Stimulated activated CD8-positive, alpha-beta memory T cell treated with anti-CD3 and anti-CD28 coated beads, Interleukin-4, amount 100 ng/mL, for 48 hours (primary cell): ENCODE data around the gene ALOX5.
"Not testable (repeated sequence)": the region's sequence is repeated elsewhere in the genome, so short reads cannot be mapped to it uniquely, and the experiment has no call there.

Source experiments
- DNase-seq: peaks from one replicate; pipeline ENCODE4 v3.0.0-alpha.2; 2020

Gene ALOX5

DNA sequence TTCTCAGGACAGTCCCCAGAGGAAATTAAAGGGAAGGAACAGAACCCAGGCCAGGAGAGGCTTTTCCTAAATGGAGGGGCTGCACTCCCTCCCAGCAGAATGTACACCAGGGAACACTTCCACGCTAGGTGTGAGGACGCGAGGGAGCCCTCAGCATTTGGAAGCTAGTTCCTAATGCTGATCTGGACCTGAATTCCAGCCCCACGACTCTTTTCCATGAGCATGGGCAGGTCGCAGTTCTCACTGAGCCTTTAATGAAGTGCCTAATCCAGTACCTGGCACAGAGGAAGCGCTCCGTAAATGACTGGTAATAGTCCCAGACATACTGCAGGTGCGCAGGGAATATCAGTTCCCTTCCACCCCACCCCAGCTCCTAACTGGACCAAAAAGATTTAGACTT lies 1.1 kb downstream of the ALOX5 start:
- no peak for DNase-seq

DNA sequence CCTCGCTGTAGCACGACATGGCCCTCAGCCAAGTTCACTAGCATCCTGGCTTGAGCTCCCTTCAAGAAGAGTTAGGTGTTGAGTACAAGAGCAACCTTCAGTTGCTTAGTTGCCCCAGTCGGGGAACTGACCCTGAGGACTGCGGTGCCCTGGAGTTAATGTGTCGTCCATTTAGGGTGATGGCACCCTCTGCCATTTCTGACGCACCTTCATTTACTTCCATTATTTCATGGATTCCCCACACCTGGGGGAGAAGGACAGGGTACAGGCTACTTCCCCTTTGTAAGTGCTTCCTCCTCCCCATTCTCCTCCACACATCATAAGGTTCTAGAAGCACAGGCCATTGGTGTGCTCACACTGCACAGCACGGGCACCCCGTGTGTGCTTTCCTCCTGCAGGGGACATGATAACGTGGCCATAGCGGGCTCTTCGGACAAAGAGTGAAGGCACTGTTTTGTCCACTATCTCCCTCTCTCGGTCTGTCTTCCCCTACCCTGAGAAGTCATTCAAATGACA lies 1.8 kb downstream of the ALOX5 start:
- DNase-seq = no peak

DNA sequence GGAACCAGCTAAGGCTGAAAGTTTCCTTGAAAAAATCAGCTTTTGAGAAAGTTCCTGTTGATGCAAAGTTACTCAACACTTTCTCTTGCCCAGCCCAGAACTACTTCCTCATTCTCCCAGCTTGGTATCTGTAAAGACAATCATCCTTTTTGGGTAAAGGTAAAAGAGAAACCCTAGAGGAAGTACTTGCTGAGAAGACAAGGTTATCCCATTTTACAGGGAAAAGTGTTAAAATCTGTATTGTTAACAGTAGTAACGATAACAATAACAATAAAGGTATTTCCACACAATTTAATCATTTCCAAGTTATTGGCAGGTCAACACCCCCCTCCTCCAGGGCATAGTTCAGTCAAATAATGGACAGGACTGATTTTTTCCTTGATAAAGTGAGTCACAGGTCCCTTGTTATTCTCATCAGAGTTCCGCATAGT lies 2.4 kb downstream of the ALOX5 start:
- DNase-seq = no peak

DNA sequence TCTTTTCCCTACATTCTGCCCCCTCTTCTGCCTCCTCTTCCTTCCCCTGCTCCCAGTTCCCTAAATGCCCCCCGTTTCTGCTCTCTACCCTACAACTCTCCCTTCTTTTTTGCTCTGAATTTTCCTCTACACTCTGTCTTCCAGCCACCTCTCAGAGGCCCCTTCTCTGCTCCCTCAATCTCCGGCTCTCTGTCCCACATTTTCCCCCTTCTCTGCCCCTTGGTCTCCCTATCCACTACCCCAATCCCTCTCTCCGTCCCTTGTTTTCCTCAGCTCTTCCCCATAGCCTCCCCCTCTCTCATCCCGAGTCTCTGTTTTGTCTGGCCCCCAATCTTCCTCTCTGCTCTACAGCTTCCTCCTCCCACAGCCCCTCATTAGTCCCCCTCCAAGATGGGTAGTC lies 3.3 kb downstream of the ALOX5 start:
- DNase-seq = no peak

DNA sequence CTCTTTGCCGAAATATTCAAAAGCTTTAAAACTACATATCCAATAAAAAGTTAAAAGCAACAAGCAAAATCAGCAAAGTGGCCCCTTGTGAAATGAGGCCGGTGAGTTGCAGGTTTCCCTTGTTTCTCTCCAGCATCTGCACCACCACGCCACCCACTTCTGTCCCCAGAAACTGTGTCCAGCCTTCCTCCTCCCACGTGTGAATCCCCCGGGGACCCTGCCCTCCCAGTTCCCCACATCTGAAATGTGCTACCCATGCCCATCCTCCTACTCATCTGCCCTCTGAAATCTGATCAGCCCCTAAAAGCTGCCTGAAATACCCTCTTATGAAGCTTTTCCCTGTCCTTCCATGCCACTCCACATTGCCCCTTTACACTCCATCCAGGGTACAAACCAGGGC lies 3.8 kb downstream of the ALOX5 start:
- DNase-seq = no peak

DNA sequence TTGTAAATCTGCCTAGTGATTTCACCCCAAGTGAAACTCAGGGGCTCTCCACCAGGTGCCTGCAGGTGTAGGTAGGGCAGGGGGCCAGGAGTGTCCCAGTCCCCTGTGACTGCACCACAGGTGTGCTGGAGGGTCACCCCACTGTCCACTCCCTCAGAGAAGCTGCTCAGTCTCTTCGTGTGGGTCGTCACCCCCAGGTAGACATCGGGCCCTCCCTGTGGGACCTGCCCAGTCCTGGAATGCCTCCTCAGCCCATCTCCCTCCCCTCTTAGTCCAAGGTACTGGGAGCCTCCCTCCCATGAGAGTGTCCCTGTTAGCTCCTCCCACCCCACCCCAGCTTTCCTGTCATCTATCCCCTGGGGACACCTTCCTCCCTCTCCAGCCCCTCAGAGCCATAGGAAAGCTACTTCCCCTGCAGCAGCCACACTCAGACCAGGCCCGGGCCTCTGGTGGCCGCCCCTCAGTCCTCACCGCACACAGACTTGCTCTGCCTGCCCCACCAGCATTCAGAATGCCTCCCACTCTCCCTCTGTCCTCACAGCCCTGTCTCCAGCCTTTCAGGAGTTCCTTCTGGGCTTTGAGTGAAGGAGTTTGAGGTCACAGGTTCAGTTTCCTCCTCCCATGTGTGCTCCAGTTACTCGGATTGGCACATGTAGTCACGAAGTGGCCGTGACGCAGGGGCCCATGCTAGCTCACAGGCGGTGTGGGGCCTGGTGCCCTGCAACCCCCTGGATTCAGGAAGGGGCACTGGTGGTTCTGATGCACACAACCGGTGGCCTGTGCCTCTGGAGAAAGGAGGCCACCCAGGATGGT lies 5.1 kb downstream of the ALOX5 start:
- DNase-seq = no peak

DNA sequence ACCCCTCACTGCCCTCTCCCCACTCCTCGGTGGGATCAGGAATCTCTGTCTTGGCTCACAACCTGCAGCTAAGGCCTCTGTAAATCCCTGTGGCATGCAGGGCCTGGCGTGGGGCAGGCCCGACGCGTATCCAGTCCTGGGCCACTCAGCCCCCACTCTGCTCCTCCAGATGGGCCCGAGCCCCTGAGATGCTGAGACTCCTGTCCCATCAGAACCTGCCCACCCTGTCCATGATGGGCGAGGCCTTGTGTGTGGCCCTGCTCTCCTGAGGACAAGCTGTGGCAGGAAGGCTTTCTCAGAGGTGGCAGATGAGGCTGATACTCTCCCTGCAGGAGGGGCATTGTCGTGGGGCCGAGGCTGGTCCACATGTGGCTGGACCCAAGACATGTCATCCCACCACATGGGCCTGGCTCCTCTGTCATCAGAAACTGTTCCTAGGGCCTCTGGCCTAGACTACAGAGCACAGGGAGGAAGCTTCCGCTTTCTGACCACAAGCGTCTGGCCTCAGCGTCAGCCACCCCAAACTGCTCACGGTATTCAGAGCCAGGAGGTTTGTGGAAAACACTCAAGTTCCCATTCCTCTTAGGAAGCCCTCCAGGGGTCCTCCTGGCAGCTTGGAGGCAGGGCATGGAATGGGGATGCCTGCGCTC lies 6.0 kb downstream of the ALOX5 start:
- DNase-seq = no peak

DNA sequence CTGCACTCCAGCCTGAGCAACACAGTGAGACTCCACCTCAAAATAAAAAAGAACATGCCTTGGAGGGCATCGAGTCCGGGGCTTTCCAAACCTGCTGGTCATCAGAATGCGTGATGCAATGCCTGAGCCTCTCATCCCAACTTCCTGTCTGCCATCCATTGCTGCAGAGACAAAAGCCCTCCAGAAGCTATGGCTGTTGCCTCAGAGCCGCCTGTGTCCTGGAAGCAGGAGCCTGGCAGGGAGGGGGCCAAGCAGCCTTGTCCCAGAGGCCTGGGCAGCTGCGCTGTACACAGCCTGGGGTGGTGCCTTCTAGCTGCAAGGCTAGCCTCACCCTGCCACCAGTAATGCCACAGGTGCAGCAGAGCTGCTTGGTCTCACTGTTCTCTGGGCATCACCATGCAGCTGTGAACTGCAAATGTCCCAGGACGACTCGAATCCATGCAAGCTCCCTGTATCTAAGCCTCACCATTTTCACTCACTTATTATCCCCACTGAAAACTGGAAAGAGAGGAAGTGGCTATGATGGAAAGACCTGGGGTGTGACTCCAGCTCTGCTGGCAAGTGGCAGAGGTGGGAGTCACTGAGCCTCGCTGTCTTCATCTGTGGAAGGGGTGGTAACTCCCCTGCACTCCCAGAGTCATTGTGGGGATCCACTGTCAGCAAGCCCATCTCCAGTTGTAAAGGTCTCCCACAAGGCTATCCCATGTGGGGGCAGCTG lies 7.0 kb downstream of the ALOX5 start:
- DNase-seq = no peak

DNA sequence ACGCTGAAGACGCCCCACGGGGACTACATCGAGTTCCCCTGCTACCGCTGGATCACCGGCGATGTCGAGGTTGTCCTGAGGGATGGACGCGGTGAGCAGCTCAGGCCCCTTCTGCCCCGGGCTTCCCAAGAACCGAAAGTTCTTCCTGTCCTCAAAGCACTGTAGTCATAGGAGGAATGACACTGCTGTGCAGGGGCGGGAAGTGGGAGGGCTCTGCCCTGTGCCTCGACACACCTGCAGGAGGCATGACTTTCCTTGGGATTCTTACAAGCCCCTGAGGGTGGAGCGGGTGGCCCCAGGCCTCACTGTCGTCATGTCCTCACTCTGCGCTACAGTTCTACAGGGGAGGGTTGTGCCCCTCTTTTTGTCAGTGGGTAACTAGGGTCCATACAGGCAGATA lies 8.6 kb downstream of the ALOX5 start:
- DNase-seq = no peak

DNA sequence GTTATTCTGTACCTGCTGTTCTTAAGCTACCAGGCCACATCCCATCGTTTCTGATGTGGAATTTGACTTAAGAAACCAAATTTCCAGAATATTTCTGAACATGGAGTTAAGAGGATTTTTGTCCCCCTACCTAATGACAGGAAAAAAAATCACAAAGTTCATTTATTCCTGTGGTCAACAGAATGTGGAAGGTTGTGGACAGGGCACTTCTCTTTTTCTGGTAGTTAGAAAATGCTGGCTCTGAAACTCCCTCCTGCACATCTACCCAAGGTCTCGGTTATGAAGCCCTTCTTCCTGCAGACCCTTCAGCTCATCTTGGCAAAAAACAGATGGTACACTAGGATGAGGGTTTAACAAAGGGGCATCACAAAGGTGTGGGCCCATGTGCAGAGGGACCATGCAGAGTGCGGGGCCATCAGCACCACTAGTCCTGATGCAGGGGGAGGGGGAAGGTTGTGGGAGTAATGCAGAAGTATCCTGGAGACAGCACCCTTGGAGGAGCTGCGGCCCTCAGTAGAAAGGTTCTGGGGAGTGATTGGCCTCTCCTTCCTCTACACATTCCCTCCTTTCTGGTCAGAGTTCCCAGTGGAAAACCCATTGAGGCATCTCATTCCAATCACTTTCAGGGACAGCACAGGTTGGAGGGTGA lies 9.8 kb downstream of the ALOX5 start:
- DNase-seq = no peak

DNA sequence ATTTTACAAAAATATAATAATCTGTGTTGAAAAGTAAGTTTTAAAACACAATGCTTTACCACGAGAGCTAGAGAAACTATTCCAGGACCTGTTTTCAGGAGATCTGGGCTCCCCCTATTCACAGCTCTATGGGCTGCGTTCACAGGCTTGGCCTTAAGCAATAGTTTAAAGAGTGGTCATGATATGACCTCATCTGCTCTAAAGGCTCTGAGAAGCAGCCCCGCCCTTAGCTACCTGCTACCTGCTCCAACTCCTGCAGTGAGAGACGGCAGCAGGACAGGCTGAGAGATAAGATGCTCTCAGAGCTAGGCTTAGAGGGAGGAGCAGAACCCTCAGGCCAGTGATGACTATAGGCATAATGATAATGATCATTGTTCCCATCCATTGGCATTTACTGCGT lies 12.6 kb downstream of the ALOX5 start:
- no peak for DNase-seq

DNA sequence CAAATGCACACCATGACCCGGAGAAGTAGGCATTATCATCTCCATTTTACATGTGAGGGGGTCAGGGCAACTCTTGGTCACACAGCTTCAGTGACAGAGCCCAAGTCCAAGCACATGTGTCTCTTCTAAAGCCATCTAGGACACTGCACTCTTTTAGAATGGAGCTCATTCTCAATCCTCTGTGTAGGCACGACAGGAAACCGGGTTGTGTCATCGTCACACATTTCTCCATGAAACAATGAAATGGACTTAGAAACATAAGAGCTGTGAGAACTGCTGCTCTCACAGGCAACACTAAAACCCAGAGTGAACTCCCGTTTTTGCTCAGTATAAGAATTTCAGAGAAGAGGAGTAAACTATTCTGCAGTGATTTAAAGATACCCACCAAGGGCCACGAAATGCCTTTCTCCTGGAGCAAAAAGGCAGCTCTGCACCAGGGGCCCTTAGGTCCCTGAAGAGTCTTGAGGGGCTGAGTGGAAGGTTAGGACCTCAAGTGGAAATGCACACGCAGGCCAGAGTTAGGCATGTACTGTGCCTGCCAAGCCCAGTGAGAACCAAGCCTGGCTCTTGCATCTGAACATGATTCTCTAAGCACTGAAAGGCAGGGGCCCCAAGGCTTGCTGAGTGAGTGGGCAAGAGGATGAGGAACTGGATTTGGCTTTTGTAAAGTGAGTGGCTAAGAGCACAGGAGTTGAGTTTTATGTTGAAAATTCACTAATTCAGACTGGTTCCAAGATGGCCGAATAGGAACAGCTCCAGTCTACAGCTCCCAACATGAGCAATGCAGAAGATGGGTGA lies 13.3 kb downstream of the ALOX5 start:
- DNase-seq = no peak

DNA sequence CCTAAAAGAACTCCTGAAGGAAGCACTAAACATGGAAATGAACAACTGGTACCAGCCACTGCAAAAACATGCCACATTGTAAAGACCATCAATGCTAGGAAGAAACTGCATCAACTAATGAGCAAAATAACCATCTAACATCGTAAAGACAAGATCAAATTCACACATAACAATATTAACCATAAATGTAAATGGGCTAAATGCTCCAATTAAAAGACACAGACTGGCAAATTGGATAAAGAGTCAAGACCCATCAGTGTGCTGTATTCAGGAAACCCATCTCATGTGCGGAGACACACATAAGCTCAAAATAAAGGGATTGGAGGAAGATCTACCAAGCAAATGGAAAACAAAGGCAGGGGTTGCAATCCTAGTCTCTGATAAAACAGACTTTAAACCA lies 15.7 kb downstream of the ALOX5 start:
- not testable (repeated sequence) for DNase-seq

DNA sequence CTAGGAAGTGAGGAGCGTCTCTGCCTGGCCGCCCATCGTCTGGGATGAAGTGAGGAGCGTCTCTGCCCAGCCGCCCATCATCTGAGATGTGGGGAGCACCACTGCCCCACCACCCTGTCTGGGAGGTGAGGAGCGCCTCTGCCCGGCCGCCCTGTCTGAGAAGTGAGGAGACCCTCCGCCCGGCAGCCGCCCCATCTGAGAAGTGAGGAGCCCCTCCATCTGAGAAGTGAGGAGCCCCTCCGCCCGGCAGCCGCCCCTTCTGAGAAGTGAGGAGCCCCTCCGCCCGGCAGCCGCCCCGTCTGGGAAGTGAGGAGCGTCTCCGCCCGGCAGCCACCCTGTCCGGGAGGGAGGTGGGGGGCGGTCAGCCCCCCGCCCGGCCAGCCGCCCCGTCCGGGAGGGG lies 17.6 kb downstream of the ALOX5 start:
- DNase-seq = not testable (repeated sequence)

DNA sequence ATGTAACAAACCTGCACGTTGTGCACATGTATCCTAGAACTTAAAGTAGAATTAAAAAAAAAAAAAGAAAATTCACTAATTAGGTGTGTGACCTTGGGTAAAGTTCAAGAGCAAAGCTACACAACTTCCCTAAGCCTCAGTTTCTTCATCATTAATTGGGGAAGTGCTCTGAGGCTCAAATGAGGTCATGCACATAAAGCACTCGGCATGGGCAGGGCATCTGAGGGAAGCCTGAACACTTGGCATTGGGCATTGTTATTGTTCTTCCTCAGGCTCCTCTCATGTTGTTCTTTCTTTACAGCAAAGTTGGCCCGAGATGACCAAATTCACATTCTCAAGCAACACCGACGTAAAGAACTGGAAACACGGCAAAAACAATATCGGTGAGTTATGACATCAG lies 21.5 kb downstream of the ALOX5 start:
- DNase-seq = no peak

DNA sequence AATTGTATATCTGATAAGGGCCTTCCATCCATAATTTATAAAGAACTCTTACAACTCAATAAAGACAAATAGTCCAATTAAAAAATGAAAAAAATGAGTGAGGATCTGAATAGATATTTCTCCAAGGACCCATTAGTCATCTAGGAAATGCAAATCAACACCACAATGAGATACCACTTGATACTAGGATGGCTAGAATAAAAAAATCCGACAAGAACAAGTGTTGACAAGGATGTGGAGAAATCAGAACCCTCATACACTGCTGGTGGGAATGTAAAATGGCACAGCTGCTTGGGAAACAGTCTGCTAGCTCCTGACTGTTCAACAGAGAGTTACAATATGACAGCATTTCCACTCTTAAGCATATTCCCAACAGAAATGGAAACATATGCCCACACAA lies 24.6 kb downstream of the ALOX5 start:
- no peak for DNase-seq

DNA sequence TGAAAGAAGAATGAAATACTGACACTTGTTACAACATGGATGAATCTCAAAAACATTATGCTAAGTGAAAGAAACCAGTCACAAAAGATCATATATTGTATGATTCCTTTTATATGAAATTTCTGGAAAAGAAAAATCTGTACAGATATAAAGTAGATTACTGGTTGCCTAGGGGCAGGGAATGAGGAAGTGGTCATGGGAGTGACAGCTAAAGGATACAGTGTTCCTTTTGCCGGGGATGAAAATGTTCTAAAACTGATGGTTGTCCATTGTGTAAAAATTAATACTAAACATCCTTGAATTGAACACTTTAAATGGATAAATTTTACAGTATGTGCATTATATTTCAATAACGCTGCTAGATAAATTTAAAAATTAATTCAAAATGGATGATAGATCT lies 25.1 kb downstream of the ALOX5 start:
- DNase-seq = no peak

DNA sequence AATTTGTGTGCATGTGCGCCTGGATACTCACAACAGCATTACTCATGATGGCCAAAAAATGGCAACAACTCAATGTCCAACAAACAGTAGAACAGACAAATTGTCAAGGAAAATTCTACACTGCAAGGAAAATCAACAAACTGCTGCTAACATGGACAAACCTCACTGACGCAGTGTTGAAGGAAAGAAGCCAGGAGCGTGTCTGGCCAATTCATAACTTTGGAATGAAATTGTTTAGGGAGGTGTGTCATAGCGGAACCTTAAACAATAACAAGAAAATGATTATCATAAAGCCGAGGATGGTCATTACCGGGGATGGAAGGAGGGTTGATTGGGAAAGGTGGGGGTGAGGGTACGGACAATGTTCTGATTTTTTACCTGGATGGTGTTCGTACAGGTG lies 29.1 kb downstream of the ALOX5 start:
- DNase-seq = no peak

DNA sequence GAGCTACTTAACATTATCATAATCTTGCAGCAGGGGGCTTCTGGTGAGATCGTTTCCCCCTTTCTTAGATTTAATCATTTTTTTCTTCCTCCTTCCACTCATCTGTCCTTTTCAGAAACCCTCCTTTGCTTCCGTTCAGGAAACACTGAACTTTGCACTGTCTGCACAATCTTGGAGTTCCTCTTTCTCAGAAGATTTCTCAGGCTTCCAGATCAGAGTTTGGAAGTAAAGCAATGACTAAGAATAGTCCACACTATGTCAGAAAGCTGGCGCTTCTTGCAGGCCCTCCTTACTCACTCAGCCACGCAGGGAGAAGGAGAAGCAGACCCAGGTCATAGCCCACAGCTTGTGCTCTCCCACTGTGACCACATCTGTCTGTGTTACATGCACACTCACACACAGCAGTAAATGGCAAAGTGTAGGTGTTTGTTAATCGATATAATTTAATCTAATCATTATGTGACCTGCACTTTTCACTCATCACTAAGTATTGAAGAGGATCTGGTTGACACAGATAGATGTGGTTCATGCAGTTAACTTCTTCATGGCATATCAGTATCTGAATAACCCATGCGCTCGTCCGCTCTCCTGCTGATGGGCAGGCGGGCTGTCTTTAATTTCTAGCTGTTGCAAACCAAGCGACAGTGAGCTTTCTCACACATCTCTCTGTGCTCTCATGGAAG lies 30.2 kb downstream of the ALOX5 start:
- DNase-seq = no peak

DNA sequence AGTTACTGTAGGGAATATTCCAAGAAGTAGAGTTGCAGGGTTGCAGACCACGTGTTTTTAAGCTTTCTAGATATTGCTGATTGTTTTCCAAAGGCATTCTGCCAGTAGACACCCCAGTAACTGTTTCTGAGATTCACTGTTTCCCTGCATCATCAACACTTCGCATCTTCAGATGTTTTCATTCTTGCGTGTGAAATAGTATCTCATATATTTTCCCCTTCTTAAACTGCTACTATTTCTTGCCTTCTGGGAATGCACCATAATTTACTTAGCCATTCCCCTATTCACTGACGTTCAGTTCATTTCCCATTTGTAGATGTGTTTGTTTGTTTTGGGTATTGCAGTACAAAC lies 30.7 kb downstream of the ALOX5 start:
- DNase-seq = no peak

DNA sequence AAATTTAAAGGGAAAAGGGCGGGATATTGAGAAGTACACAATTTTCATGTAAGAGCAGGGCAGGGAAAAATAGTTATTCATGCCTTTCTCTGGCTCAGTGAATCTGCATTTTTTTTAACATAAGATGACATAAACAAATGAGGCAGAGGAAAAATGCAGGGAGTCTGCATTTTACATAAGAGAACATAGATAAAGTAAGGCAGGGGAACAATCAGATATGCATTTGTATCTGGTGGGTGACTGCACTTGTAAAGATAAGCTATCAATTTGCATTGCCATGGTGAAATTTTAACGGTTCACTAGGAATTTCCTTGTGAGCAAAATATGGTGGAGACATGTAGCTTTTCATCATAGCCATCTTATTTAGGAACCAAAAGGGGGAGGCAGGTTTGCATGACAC lies 33.5 kb downstream of the ALOX5 start:
- DNase-seq = no peak
